Activated naive CD8-positive, alpha-beta T cell (primary cell): ENCODE results near the gene NSMCE1.

Experiments
- H3K27ac Mint-ChIP-seq: one replicate; pipeline ENCODE4 v1.8.0; 2021; ENCODE audit warnings: mixed read lengths
- H3K27me3 Mint-ChIP-seq: one replicate; pipeline ENCODE4 v1.8.0; 2021; ENCODE audit warnings: mixed read lengths
- H3K36me3 Mint-ChIP-seq: one replicate; pipeline ENCODE4 v1.8.0; 2021; ENCODE audit warnings: mixed read lengths
- H3K4me1 Mint-ChIP-seq: one replicate; pipeline ENCODE4 v1.8.0; 2021; ENCODE audit warnings: low read depth, mixed read lengths
- H3K4me3 Mint-ChIP-seq: one replicate; pipeline ENCODE4 v1.8.0; 2021; ENCODE audit warnings: mild to moderate bottlenecking, mixed read lengths
- H3K9me3 Mint-ChIP-seq: one replicate; pipeline ENCODE4 v1.8.0; 2021; ENCODE audit warnings: low read depth, mixed read lengths

Gene NSMCE1

DNA sequence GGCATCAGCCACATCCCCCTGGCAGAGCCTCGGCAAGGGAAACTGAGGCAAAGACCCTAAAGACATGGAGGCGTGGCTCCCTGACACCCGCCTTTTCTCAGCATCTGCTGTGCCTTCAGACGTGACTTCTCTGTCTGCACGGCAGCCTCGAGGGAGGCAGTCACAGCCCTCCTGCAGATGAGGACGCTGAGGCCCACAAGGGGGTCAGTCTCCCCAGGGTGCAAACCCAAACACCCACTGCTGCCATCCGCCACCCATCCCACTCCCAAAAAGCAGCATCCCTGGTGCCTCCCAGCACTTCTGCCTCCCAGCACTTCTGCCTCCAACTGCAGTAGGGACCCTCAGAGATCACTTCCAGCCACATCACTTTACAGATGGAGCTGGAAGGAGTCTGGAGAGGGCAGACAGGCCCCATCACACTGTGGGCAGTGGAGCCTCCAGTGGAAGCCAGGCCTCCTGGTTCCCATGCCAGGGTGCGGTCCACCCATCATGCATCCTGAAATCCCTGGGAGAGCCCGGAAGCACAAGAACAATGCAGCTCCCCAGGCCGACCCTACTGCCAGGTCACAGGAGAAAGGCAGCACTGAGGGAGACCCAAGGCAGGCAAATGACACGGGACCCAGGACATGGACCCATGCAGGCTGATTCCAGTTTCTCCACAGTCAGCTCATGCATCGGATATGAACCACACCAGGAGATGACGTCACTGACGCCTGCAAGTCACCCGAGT is 41.4 kb downstream of the NSMCE1 start:
- H3K9me3 Mint-ChIP-seq: no peaks in the 10 kb centered on the region
- no peak overlapping the region for H3K27ac Mint-ChIP-seq
- H3K4me1 Mint-ChIP-seq: peaks cover 50% of the 10 kb centered on the region
- H3K27me3 Mint-ChIP-seq: no peaks in the 10 kb centered on the region
- H3K4me3 Mint-ChIP-seq: no peak overlapping the region
- H3K36me3 Mint-ChIP-seq: peaks cover 12% of the 10 kb centered on the region

GRCh38 chr16:27226476-27226875 is 42.1 kb downstream of the NSMCE1 start:
- Mint-ChIP-seq H3K27me3 (no peaks in the 10 kb centered on the region), H3K36me3 (peaks cover 9% of the 10 kb centered on the region), H3K9me3 (no peaks in the 10 kb centered on the region), H3K4me3 (peak overlapping the region; percentile 40), H3K4me1 (peaks cover 43% of the 10 kb centered on the region), H3K27ac (no peak overlapping the region)

DNA sequence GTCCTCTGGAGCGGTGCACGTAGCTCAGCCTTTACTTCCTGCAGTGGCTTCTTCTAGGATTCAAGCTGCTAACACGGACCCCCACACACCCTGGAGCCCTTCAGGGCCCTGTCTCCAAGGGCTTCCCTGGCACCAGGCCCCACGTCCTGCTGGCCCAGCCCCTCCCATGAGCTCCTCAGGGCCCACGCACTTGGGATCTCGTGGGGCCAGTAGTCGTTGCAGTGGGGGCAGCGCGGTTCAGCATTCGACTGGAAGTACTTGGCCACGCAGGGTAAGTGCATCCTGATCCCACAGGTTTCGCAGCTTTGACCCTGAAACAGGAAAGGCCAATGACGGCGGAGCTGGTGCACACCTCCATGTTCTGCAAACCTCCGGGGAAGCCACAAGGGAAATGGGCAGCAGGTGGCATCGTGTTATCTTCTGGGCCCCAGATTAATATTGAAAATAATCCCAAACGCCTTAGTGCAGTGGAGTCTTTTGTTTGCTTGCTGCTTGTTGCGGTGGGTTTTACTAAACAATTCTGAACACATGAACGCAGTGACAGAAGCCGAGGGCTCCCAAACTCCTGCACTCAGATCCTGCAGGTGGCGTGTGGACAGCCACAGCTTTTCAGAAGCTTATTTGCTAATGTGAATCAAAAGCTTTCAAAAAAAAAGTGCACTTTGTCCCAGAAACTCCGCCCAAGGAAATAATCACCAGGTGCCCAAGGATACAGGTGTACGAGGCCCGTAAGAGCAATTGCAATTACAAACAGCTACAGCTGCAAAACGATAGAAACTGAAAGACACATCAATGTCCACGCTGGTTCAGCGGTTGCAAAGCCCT is 42.8 kb downstream of the NSMCE1 start:
- Mint-ChIP-seq H3K4me3 (peak overlapping the region; percentile 40), H3K36me3 (peaks cover 6% of the 10 kb centered on the region), H3K4me1 (peaks cover 36% of the 10 kb centered on the region), H3K27me3 (no peaks in the 10 kb centered on the region), H3K27ac (peak overlapping the region; percentile 73), H3K9me3 (no peaks in the 10 kb centered on the region)

DNA sequence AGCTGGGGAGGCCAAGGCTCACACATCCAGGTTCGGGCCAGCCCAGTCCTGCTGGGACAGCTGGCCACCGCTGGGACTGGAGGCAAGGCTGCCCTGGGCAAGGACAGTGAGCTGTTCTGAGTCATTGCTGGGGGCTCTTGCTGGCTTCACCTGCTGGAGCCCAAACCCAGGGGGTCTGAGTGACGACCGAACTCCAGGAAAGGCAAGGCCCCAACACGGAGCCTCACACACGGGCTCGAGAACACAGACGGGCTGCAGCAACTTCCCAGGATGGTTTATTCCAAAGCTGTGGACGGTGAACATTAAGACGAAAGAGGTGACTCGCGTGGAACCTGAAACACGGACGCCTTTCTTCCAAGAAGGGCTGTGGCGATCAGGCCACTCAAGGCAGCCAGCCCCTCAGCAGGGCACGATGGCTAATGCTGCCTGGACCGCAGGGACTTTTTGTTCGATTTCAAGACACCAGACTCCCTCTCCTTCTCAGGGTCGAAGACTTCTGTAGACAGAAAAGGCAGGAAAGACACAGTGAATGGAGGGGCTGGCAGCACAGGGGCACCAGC is 43.8 kb downstream of the NSMCE1 start:
- no peaks in the 10 kb centered on the region for H3K27me3 Mint-ChIP-seq
- H3K4me1 Mint-ChIP-seq: peaks cover 30% of the 10 kb centered on the region
- peaks cover 4% of the 10 kb centered on the region for H3K36me3 Mint-ChIP-seq
- no peak overlapping the region for H3K4me3 Mint-ChIP-seq
- H3K27ac Mint-ChIP-seq: peak overlapping the region; percentile 58
- no peaks in the 10 kb centered on the region for H3K9me3 Mint-ChIP-seq

DNA sequence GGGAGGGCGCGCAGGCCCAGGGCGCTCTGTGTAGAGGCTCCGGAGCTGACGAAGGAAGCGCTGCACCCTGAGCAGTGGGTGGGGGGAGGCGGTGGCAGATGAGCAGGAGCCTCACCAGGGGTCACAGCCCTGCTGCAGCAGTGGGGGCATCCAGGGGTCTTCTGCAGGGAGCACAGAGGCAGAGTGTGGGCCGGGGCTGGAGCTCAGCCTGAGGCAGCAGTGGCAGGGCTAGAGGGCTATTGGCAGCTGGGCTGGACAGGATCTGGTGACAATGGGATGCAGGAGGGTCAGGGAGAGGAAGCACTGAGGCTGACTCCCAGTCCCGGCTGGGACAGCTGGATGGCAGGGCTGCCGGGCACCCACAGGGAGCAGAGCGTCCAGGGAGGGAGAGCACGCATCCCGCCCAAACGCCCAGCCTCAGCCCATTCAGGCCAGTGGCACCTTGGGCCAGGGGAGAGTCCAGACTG is 44.3 kb downstream of the NSMCE1 start:
- Mint-ChIP-seq H3K27me3 (no peaks in the 10 kb centered on the region), H3K4me1 (peaks cover 26% of the 10 kb centered on the region), H3K36me3 (peaks cover 4% of the 10 kb centered on the region), H3K27ac (peak overlapping the region; percentile 66), H3K9me3 (no peaks in the 10 kb centered on the region), H3K4me3 (no peak overlapping the region)

DNA sequence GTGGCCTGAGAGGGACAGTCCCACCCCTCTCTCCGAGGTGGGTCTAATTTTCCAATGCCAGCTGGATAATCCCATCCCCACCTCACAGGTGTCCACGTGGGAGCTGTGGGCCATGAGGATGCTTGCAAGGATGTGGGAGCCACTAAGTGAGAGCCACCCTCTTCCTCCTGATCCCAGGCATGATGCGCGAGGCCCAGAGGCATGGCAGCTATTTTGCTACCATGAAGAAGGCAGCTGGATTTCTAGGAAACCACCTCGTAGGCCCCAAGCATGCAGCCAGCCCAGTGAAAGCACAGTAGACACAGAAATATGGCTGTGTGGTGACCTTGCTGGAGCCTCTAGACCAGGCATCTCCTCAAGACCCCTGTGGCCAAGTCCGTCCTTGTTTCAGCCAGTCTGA is 44.9 kb downstream of the NSMCE1 start:
- H3K27me3 Mint-ChIP-seq: no peaks in the 10 kb centered on the region
- peak overlapping the region; percentile 66 for H3K27ac Mint-ChIP-seq
- no peaks in the 10 kb centered on the region for H3K36me3 Mint-ChIP-seq
- H3K4me3 Mint-ChIP-seq: no peak overlapping the region
- no peaks in the 10 kb centered on the region for H3K9me3 Mint-ChIP-seq
- H3K4me1 Mint-ChIP-seq: peaks cover 21% of the 10 kb centered on the region

- H3K9me3 Mint-ChIP-seq: no peaks in the 10 kb centered on the region
- no peaks in the 10 kb centered on the region for H3K36me3 Mint-ChIP-seq
- H3K27ac Mint-ChIP-seq: no peak overlapping the region
- H3K4me1 Mint-ChIP-seq: peaks cover 21% of the 10 kb centered on the region
- H3K27me3 Mint-ChIP-seq: no peaks in the 10 kb centered on the region
- no peak overlapping the region for H3K4me3 Mint-ChIP-seq
Observed at GRCh38 chr16:27223226-27223610, 45.4 kb downstream of the NSMCE1 start.

DNA sequence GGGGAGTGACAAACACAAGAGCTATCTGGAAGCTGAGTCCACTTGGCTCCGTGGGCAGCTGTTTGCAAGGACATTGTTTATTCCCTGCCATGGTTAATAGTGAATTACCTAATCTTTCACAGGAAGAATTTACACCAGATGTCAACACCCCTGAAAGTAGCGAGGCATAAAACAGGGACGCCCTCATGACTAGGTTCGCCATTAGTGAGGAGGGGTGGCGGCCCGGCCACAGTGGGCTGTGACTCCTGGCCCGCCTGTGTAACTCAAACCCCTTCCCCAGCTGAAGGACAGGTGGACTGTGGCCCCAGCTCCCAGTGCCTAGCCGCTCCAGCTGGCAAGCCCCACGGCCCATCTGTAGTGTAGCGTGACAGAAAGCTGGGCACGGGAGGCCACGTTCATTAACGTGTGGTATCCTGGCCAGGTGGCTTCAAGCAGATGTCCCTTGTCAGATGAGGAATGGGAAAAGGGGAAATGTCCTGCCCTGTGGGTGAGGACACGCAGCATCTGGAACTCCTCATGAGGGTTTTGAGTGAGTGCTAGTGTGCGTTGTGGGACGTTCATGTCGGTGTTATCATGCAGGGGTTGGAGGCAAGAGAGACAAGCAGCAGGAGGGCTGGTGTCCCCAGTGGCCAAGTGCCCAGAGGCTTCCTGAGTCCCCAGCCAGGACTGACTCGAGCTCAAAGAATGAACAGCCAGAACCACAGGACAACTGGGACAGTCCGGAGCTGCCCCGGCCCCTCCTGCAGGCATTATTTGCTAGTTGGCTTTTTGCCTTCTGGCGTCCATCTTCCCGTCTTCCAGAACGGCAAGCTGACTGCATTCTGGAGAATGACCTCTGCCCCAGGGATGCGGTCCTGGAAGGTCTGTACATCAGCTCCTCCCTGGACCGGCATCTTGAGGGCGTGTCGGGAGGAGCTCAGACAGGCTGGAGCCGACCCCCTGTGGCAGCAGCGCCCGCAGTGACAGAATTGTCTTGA is 46.0 kb downstream of the NSMCE1 start:
- H3K9me3 Mint-ChIP-seq: no peaks in the 10 kb centered on the region
- H3K36me3 Mint-ChIP-seq: no peaks in the 10 kb centered on the region
- H3K4me3 Mint-ChIP-seq: no peak overlapping the region
- H3K27me3 Mint-ChIP-seq: no peaks in the 10 kb centered on the region
- peak overlapping the region; percentile 72 for H3K27ac Mint-ChIP-seq
- peaks cover 21% of the 10 kb centered on the region for H3K4me1 Mint-ChIP-seq

DNA sequence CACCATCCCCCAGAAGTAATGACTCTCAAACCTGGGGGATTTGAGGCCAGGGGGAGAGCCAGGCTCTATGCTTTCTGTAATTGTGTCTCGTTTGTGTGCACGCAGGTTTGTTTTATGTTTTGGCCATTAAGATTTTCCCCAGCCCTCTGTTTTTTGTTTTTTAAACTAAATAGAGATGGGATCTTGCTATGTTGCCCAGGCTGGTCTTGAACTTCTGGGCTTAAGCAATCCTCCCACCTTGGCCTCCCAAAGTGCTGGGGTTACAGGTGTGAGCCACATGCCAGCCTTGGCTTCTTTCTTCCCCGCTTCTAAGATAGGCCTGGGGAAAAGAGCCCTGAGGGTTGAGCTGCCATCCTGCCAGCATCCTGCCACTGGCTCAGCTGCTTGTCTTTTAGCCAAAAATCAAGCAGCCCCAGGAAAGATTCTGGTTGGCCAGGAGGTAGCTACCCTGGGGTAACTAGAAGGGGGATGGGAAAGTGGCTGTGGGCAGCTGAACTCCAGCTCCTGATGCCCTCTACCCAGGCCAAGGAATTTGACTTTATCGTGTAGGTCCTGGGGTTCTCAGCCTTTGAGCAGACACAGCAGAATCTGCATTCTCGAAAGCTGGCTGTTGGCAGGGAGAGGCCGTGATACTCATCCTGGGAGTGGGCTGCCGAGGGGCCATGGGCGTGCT is 46.9 kb downstream of the NSMCE1 start:
- Mint-ChIP-seq H3K4me1 (peaks cover 14% of the 10 kb centered on the region), H3K9me3 (no peaks in the 10 kb centered on the region), H3K27ac (no peak overlapping the region), H3K4me3 (no peak overlapping the region), H3K27me3 (no peaks in the 10 kb centered on the region), H3K36me3 (no peaks in the 10 kb centered on the region)

DNA sequence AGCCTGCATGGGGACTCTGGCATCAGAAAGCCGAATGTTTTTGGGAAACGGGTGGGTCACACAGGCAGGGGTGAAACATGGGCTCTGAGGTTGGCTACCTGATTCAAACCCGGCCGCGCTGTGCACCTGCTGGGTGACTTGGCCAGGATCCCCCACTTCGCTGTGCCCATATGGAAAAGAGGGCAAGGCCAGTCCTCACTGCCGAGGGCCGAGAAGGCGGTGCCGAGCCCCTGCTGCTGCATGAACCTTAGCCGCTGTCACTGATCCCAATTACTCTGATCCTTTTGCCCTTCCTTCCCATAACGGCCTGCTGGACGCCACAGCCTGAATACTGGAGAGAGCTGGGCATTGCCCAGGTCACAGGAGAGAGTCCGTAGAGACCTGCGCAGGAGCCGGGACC is 47.6 kb downstream of the NSMCE1 start:
- no peak overlapping the region for H3K27ac Mint-ChIP-seq
- H3K4me3 Mint-ChIP-seq: no peak overlapping the region
- H3K36me3 Mint-ChIP-seq: no peaks in the 10 kb centered on the region
- H3K27me3 Mint-ChIP-seq: no peaks in the 10 kb centered on the region
- H3K9me3 Mint-ChIP-seq: no peaks in the 10 kb centered on the region
- H3K4me1 Mint-ChIP-seq: peaks cover 8% of the 10 kb centered on the region

DNA sequence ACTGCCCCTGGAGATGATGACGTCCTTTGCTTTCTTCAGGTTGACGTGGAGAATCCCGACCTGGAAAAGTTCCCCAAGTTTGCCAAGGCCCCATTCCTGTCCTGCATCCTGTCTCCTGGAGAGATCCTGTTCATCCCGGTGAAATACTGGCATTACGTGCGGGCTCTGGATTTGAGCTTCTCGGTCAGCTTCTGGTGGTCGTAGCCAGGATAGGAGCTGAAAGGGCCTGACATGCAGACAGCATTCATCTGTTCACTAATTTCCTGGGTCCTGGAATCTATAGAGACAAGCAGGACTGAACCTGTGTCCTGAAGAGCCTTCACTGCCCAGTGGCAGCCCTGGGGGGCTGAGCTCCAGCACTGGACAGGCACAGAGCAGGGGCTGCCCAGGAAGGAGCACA is 48.0 kb downstream of the NSMCE1 start:
- no peaks in the 10 kb centered on the region for H3K27me3 Mint-ChIP-seq
- no peak overlapping the region for H3K27ac Mint-ChIP-seq
- peaks cover 5% of the 10 kb centered on the region for H3K4me1 Mint-ChIP-seq
- no peaks in the 10 kb centered on the region for H3K9me3 Mint-ChIP-seq
- no peak overlapping the region for H3K4me3 Mint-ChIP-seq
- peaks cover under 1% of the 10 kb centered on the region for H3K36me3 Mint-ChIP-seq

DNA sequence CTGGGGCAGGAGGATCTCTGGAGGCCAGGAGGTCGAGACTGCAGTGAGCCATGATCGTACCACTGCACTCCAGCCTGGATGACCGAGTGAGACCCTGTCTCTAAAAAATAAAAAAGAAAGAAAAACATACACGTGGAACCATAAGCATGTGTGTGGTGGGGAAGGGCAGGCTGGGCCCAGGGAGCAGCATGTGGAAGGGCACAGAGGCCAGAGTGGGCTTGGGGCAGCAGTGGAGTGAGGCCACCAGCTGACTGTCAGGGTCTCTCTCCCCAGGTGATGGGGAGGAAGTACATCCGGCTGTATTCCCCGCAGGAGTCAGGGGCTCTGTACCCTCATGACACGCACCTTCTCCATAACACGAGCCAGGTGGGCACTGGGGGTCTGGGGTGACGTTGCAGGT is 48.5 kb downstream of the NSMCE1 start:
- Mint-ChIP-seq H3K27ac (no peak overlapping the region), H3K4me1 (peaks cover 3% of the 10 kb centered on the region), H3K36me3 (peaks cover 3% of the 10 kb centered on the region), H3K9me3 (no peaks in the 10 kb centered on the region), H3K27me3 (no peaks in the 10 kb centered on the region), H3K4me3 (no peak overlapping the region)

DNA sequence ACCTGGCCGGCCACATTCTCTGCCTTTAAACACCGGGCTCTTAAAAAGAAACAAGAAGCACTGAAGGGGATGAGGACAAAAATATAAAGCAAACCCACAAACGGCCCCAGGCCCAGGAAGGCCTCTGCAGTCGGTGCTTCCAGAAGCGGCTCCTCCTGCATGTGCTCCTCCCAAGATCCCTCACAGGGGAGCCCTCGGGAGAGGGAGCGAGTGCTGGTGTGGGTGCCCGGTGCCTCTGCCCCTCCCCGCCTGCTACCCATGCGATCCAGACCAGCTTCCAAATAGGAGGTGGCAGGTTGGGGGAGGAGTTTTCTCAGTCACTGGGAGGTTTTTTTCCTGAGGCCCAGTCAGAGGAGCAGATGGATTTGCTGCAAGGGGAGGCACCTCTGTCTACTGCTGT is 49.4 kb downstream of the NSMCE1 start:
- Mint-ChIP-seq H3K36me3 (peaks cover 6% of the 10 kb centered on the region), H3K27ac (no peak overlapping the region), H3K4me3 (no peak overlapping the region), H3K4me1 (peaks cover 3% of the 10 kb centered on the region), H3K9me3 (no peaks in the 10 kb centered on the region), H3K27me3 (no peaks in the 10 kb centered on the region)

DNA sequence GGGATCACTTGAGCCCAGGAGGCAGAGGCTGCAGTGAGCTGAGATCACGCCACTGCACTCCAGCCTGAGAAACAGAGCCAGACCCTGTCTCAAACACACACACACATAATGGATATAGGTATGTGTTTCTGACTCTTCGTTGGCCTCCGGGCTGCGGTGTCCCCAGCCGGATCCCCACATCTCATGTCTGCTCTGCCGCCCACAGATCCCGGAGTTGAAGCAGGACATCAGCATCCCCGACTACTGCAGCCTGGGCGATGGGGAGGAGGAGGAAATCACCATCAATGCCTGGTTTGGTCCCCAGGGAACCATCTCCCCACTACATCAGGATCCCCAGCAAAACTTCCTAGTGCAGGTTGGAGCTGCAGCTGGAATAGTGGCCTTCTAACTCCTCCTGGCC is 49.8 kb downstream of the NSMCE1 start:
- peaks cover 3% of the 10 kb centered on the region for H3K4me1 Mint-ChIP-seq
- H3K9me3 Mint-ChIP-seq: no peaks in the 10 kb centered on the region
- H3K27me3 Mint-ChIP-seq: no peaks in the 10 kb centered on the region
- H3K4me3 Mint-ChIP-seq: no peak overlapping the region
- no peak overlapping the region for H3K27ac Mint-ChIP-seq
- H3K36me3 Mint-ChIP-seq: peaks cover 6% of the 10 kb centered on the region
